NCI-H2171 (cell line): ENCODE results near the gene ZNF668.
A peak's percentile ranks its signal among the peaks of the same experiment; 100 is the strongest.

ENCODE experiments used
- DNase-seq: peaks from one replicate; lab custom pipeline; 2025; lab: John Stamatoyannopoulos, UW

The ZNF668 gene

GRCh38 chr16:31081428-31082351 is 7.7 kb upstream of the ZNF668 start:
- DNase-seq, result no peak

GRCh38 chr16:31080756-31081419 is 6.8 kb upstream of the ZNF668 start:
- DNase-seq, result no peak

GRCh38 chr16:31080035-31080629 is 6.1 kb upstream of the ZNF668 start:
- no peak for DNase-seq

- no peak for DNase-seq
Measured at GRCh38 chr16:31079342-31079944, 5.4 kb upstream of the ZNF668 start.

GRCh38 chr16:31078597-31079341 is 4.7 kb upstream of the ZNF668 start:
- no peak for DNase-seq

GRCh38 chr16:31077592-31078396 is 3.8 kb upstream of the ZNF668 start:
- DNase-seq, result no peak

- DNase-seq, result no peak
Measured at GRCh38 chr16:31077024-31077423, 3.0 kb upstream of the ZNF668 start.

- DNase-seq, result no peak
Measured at GRCh38 chr16:31076319-31076718, 2.3 kb upstream of the ZNF668 start.

GRCh38 chr16:31074814-31075183 is 759 bp upstream of the ZNF668 start:
- no peak for DNase-seq

GRCh38 chr16:31073142-31073969 is 684 bp downstream of the ZNF668 start:
- DNase-seq, result peak; percentile 89

GRCh38 chr16:31072540-31073141 is 1.4 kb downstream of the ZNF668 start:
- DNase-seq, result no peak

GRCh38 chr16:31071861-31072260 is 2.2 kb downstream of the ZNF668 start:
- no peak for DNase-seq

- no peak for DNase-seq
Measured at GRCh38 chr16:31067342-31067741, 6.7 kb downstream of the ZNF668 start.

GRCh38 chr16:31064882-31065461 is 9.1 kb downstream of the ZNF668 start:
- DNase-seq, result no peak

GRCh38 chr16:31063843-31064611 is 10.0 kb downstream of the ZNF668 start:
- no peak for DNase-seq

- DNase-seq, result no peak
Measured at GRCh38 chr16:31063495-31063842, 10.6 kb downstream of the ZNF668 start.

GRCh38 chr16:31061813-31062440 is 12.1 kb downstream of the ZNF668 start:
- DNase-seq, result no peak
